GM12873 (cell line): Measurements from ENCODE around the gene RAP2A.

ENCODE experiments used
- TF ChIP-seq, protein P1 (sequence below): IDR thresholded peaks from 2 replicates; pipeline ENCODE4 v1.5.1; 2012; ENCODE audit warnings: low read depth, mild to moderate bottlenecking, moderate library complexity, low read length, control low read depth; ENCODE audit not compliant: insufficient read depth; ENCODE audit errors: missing control alignments

RAP2A gene

DNA sequence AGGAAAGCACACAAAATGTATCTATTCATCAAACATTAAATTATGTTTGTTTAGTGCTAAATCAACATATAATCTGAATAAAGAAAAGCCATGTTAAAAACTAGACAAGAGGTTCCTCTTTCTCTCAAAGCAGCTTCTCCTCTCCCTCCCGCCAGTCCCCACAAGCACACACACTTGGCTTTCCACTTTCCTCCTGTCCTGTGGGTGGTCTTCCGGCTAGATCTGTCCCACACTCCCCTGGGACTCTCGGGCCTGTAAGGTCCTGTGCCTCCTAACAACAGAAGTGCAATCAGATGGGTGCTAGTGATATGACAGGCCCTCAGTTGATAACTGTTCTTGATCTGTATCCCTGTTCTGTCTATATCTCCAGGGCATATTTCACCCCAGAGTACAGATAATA is 45.6 kb upstream of the RAP2A start:
- TF ChIP-seq, protein P1, sequence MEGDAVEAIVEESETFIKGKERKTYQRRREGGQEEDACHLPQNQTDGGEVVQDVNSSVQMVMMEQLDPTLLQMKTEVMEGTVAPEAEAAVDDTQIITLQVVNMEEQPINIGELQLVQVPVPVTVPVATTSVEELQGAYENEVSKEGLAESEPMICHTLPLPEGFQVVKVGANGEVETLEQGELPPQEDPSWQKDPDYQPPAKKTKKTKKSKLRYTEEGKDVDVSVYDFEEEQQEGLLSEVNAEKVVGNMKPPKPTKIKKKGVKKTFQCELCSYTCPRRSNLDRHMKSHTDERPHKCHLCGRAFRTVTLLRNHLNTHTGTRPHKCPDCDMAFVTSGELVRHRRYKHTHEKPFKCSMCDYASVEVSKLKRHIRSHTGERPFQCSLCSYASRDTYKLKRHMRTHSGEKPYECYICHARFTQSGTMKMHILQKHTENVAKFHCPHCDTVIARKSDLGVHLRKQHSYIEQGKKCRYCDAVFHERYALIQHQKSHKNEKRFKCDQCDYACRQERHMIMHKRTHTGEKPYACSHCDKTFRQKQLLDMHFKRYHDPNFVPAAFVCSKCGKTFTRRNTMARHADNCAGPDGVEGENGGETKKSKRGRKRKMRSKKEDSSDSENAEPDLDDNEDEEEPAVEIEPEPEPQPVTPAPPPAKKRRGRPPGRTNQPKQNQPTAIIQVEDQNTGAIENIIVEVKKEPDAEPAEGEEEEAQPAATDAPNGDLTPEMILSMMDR = no peak

DNA sequence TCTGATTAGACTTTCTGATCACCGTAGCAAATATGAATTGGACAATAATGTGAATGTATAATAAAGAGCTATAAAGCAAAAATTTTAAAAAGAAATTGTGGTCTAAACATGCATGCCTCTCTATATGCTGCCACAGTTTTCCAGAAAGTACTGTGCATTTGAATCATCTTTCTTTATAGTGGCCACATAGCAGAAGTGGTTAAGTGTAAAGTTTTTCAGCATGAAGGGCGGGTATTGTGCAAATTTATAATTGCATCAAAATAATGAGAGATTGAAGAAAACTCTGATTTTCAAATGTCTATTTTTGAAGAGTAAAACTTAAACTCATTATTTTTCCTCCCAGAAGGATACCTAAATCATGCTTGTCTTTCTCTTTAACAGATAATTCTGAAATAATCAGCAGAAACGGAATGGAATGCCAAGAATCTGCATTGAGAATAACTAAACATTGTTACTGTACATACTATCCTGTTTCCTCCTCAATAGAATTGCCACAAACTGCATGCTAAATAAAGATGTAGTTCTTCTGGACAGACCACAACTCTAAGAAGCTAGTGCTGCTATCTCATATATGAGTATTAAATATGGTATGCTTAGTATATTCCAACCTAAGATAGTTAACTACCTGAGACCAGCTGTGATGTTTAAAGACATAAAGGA is 42.9 kb upstream of the RAP2A start:
- TF ChIP-seq, protein P1 = no peak

DNA sequence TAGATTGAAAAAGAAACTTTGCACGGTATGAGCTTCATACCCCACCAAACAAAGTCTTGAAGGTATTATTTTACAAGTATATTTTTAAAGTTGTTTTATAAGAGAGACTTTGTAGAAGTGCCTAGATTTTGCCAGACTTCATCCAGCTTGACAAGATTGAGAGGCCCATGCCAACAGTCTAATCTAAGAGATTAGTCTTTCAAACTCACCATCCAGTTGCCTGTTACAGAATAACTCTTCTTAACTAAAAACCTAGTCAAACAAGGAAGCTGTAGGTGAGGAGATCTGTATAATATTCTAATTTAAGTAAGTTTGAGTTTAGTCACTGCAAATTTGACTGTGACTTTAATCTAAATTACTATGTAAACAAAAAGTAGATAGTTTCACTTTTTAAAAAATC is 41.9 kb upstream of the RAP2A start:
- TF ChIP-seq, protein P1 = no peak

DNA sequence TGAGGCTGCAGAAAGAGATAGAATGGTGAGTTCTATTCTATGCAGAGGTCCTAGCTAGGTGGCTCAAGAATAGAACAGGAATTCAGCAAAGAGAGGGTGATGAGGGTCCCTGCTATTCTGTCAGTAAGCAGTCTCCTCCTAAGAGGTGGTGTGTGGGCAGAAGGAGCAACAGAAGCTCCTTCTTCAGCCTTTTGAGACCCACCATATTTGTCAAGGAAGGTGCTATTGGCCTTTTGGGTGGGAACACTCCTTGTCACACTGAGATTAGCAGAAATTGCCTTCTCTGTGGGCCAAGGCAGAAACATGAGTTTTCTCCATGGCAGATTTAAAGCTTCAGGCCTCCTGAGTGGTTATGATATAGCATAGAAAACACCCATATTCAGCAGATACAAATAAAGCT is 39.4 kb upstream of the RAP2A start:
- TF ChIP-seq, protein P1 = no peak

DNA sequence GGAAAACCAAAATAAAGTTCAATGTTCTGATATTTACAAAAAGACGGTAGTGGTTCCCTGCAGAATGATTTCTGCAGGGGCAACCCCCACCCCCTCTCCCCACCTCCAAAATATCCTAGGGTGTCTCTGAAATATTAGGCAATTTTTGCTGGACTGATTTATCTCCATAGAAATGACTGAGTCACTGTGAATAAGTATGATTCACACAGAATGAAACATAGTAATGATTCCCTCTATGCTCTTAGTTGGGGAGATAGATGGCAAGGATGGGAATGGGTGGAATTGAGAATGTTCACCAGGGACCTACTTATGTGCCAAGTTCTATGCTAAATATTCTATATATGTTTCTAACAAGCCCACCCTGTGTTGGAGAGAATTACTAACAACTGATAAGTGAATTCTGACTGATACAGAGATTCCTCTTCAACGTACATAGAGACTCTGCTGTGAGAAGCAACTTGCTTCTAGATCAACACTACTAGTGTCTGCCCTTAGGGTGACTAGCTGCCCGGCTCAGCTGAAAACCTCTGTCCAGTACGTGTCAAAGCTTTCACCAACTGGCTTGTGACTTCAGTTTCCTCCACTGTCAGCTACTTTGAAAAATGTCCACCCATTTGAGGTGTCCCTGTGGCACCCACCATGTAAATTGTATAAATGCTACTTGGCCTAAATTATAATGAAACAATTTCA is 38.4 kb upstream of the RAP2A start:
- TF ChIP-seq, protein P1 = no peak

DNA sequence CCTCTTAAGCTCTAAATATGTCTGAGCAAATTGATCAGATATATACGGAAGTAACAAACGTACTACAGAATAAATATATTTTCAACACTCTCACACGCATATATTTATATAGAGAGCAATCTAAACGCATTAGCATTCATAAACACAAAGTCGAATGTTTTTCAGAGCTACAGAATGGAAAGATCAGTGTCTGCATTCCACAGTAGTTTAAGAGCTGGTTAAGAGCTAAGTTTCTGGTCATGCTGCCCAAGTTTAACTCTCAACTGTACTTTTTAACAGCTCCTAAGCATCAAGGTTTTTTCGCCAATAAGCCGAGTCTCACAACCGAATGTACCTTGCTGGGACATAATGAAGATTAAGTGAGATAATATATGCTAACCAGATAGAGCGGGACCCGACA is 36.7 kb upstream of the RAP2A start:
- TF ChIP-seq, protein P1 = no peak

DNA sequence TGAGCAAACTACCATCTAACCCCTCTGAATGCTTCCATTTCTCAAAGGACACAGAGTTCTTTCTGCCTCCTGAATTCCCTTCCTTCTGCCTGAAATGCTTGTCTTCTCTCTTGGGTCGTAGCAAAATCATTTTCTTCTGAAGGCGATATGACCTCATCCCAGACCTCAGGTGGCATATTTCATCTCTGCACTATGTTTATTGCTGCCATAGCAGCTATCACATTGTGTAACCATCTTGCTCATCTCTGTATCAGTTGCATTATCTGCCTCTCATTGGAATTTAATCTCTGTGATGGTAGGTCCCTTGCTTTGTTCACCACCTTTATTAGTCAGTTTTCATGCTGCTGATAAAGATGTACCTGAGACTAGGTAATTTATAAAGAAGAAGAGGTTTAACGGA is 32.5 kb upstream of the RAP2A start:
- TF ChIP-seq, protein P1 = no peak
